ENCODE results near the gene GPN3. TPM values are rescaled to one million over a fixed set of nuclear protein-coding genes. Genes with fewer than 3 reads are reported as not detected.
"Not testable (repeated sequence)": the region's sequence is repeated elsewhere in the genome, so short reads cannot be mapped to it uniquely, and the experiment has no call there.

Gene GPN3
- total and polyA plus RNA-seq, 4 donors = 20.4 to 26.9 (median 24.1) TPM

DNA sequence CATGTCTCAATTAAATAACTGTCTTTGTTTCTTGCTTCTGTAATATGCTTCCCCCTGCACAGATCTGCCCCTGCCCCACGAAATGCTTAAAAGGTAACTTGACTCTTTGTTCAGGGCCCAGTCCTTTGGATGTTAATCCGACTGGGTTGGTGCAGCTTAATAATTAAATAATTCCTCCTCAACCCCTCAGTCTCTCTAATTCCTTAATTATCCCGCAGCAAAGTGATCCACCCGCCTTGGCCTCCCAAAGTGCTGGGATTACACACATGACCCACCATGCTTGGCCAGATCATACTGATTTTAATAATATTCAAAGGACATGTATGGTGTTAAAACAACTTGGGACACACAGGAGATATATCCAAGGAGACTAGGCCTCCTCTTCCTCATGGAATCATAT lies 46.4 kb downstream of the GPN3 start:
- ATAC-seq (ENCODE audit: insufficient read depth, low FRiP score) = no peak
- TF ChIP-seq, protein P1, sequence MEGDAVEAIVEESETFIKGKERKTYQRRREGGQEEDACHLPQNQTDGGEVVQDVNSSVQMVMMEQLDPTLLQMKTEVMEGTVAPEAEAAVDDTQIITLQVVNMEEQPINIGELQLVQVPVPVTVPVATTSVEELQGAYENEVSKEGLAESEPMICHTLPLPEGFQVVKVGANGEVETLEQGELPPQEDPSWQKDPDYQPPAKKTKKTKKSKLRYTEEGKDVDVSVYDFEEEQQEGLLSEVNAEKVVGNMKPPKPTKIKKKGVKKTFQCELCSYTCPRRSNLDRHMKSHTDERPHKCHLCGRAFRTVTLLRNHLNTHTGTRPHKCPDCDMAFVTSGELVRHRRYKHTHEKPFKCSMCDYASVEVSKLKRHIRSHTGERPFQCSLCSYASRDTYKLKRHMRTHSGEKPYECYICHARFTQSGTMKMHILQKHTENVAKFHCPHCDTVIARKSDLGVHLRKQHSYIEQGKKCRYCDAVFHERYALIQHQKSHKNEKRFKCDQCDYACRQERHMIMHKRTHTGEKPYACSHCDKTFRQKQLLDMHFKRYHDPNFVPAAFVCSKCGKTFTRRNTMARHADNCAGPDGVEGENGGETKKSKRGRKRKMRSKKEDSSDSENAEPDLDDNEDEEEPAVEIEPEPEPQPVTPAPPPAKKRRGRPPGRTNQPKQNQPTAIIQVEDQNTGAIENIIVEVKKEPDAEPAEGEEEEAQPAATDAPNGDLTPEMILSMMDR (IDR thresholded peaks at IDR 0.05; ENCODE audit: control extremely low read depth, extremely low read depth) = no peak
- 80 to 86% methylated on average over 4 of the region's 4 CpGs for WGBS, 2 donors

GRCh38 chr12:110421159-110421661 lies 46.8 kb downstream of the GPN3 start:
- Histone ChIP-seq H3K9me3 (ENCODE audit: control insufficient read depth in 4 of 4, insufficient read depth in 3 of 4, low read length in 3 of 4) (no peaks in the 10 kb centered on the region), H3K4me1 (ENCODE audit: control insufficient read depth in 5 of 5, insufficient read depth in 5 of 5, low read length in 5 of 5) (no peaks in the 10 kb centered on the region), H3K36me3 (ENCODE audit: control insufficient read depth in 4 of 4, insufficient read depth in 4 of 4, low read length in 4 of 4) (no peaks in the 10 kb centered on the region), H3K9ac (ENCODE audit: insufficient read depth in 1 of 2, low read length in 2 of 2) (no peak overlapping the region), H3K27ac (ENCODE audit: low read depth in 1 of 2, low read length in 1 of 2) (no peak overlapping the region), H3K27me3 (ENCODE audit: control insufficient read depth in 3 of 3, insufficient read depth in 3 of 3, low read length in 2 of 3) (no peaks in the 10 kb centered on the region), H3K4me3 (no peak overlapping the region)
- TF ChIP-seq, protein P1 (IDR thresholded peaks at IDR 0.05; ENCODE audit: control extremely low read depth, extremely low read depth) = no peak
- WGBS, 2 donors = 59 to 77% methylated on average over 3 of the region's 3 CpGs
- no peak for ATAC-seq (ENCODE audit: insufficient read depth, low FRiP score)
- DNase-seq = no peak

More for the DNA sequence above, 46.4 kb downstream of the GPN3 start:
- no peaks in the 10 kb centered on the region for H3K9me3 ChIP-seq (ENCODE audit: control insufficient read depth in 4 of 4, insufficient read depth in 3 of 4, low read length in 3 of 4)
- no peaks in the 10 kb centered on the region for H3K4me1 ChIP-seq (ENCODE audit: control insufficient read depth in 5 of 5, insufficient read depth in 5 of 5, low read length in 5 of 5)
- no peak for DNase-seq
- H3K4me3 ChIP-seq = no peak overlapping the region
- H3K9ac ChIP-seq (ENCODE audit: insufficient read depth in 1 of 2, low read length in 2 of 2) = no peak overlapping the region
- no peaks in the 10 kb centered on the region for H3K27me3 ChIP-seq (ENCODE audit: control insufficient read depth in 3 of 3, insufficient read depth in 3 of 3, low read length in 2 of 3)
- H3K36me3 ChIP-seq (ENCODE audit: control insufficient read depth in 4 of 4, insufficient read depth in 4 of 4, low read length in 4 of 4) = no peaks in the 10 kb centered on the region
- no peak overlapping the region for H3K27ac ChIP-seq (ENCODE audit: low read depth in 1 of 2, low read length in 1 of 2)

DNA sequence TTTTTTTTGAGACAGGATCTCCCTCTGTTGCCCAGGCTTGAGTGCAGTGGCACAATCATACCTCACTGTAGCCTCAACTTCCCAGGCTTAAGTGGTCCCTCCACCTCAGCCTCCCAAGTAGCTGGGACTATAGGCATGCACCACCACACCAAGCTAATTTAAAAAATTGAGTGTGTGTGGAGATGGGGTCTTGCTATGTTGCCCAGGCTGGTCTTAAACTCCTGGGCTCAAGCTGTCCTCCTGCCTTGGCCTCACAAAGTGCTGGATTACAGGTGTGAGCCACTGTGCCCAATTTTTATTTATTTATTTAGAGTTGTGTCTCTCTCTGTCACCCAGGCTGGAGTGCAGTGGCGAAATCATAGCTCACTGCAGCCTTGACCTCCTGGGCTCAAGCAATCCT lies 47.4 kb downstream of the GPN3 start:
- not testable (repeated sequence) for H3K4me1 ChIP-seq (ENCODE audit: control insufficient read depth in 5 of 5, insufficient read depth in 5 of 5, low read length in 5 of 5); H3K4me3 ChIP-seq; H3K9me3 ChIP-seq (ENCODE audit: control insufficient read depth in 4 of 4, insufficient read depth in 3 of 4, low read length in 3 of 4); H3K27ac ChIP-seq (ENCODE audit: low read depth in 1 of 2, low read length in 1 of 2); H3K9ac ChIP-seq (ENCODE audit: insufficient read depth in 1 of 2, low read length in 2 of 2); ATAC-seq (ENCODE audit: insufficient read depth, low FRiP score); H3K27me3 ChIP-seq (ENCODE audit: control insufficient read depth in 3 of 3, insufficient read depth in 3 of 3, low read length in 2 of 3); DNase-seq; H3K36me3 ChIP-seq (ENCODE audit: control insufficient read depth in 4 of 4, insufficient read depth in 4 of 4, low read length in 4 of 4)
- WGBS, 2 donors = 86 to 97% methylated on average over 1 of the region's 1 CpG

DNA sequence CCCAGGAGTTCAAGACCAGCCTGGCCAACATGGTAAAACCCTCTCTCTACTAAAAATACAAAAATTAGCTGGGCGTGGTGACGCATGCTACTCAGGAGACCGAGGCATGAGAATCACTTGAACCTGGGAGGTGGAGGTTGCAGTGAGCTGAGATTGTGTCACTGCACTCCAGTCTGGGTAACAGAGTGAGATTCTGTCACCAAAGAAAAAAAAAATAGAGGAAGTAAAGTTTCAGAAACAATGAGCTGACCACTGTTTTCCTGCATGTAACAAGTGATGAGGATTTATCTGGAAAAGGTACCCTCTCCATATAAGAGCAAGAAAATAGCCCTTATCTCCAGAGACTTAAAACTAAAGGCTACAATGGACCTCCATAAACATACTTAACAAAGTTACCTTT lies 50.9 kb downstream of the GPN3 start:
- not testable (repeated sequence) for DNase-seq; H3K36me3 ChIP-seq (ENCODE audit: control insufficient read depth in 4 of 4, insufficient read depth in 4 of 4, low read length in 4 of 4); H3K9ac ChIP-seq (ENCODE audit: insufficient read depth in 1 of 2, low read length in 2 of 2); H3K4me1 ChIP-seq (ENCODE audit: control insufficient read depth in 5 of 5, insufficient read depth in 5 of 5, low read length in 5 of 5); H3K4me3 ChIP-seq; ATAC-seq (ENCODE audit: insufficient read depth, low FRiP score); H3K27ac ChIP-seq (ENCODE audit: low read depth in 1 of 2, low read length in 1 of 2); H3K9me3 ChIP-seq (ENCODE audit: control insufficient read depth in 4 of 4, insufficient read depth in 3 of 4, low read length in 3 of 4); H3K27me3 ChIP-seq (ENCODE audit: control insufficient read depth in 3 of 3, insufficient read depth in 3 of 3, low read length in 2 of 3)
- WGBS, 2 donors = 49 to 54% methylated on average over 3 of the region's 3 CpGs

DNA sequence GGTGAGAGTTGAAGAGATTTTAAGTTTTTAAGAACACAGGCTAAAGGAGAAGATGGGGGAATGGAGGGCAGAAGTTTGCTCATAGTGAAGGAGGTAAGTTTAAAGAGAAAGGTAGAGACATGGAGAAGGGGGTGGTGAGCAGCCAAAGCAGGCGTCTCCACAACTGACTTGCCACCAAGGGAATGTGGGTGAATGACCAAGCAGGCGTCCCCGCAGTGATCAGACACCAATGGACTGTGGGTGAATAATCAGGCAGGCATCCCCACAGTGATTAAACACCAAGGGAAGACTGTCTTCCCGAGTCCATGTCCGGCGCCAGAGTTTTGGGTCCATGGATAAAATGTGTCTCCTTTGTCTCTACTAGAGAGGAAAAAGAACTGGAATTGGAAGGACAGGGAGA lies 58.0 kb downstream of the GPN3 start:
- H3K4me1 ChIP-seq (ENCODE audit: control insufficient read depth in 5 of 5, insufficient read depth in 5 of 5, low read length in 5 of 5); H3K27me3 ChIP-seq (ENCODE audit: control insufficient read depth in 3 of 3, insufficient read depth in 3 of 3, low read length in 2 of 3); ATAC-seq (ENCODE audit: insufficient read depth, low FRiP score); H3K9ac ChIP-seq (ENCODE audit: insufficient read depth in 1 of 2, low read length in 2 of 2); H3K9me3 ChIP-seq (ENCODE audit: control insufficient read depth in 4 of 4, insufficient read depth in 3 of 4, low read length in 3 of 4); DNase-seq; H3K27ac ChIP-seq (ENCODE audit: low read depth in 1 of 2, low read length in 1 of 2); H3K36me3 ChIP-seq (ENCODE audit: control insufficient read depth in 4 of 4, insufficient read depth in 4 of 4, low read length in 4 of 4); H3K4me3 ChIP-seq: not testable (repeated sequence)
- WGBS, 2 donors = 90 to 97% methylated on average over 6 of the region's 6 CpGs

DNA sequence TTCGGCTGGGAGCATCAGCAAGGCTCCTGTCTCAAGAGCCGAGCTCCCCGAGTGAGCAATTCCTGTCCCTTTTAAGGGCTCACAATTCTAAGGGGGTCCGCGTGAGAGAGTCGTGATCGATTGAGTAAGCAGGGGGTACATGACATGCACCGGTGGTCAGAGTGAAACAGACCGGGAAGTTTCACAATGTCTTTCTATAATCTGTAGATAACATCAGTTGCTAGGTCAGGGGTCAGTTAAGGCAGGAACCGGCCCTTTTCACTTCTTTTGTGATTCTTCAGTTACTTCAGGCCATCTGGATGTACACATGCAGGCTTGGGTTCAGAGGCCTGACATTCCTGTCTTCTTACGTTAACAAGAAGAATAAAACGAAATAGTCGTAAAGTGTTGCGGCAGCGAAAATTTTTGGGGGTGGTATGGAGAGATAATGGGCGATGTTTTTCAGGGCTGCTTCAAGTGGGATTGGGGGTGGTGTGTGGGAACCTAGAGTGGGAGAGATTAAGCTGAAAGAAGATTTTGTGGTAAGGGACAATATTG lies 62.9 kb downstream of the GPN3 start:
- 70 to 81% methylated on average over 16 of the region's 16 CpGs for WGBS, 2 donors

More for the DNA sequence above, 62.9 kb downstream of the GPN3 start:
- H3K4me3 ChIP-seq; H3K27ac ChIP-seq (ENCODE audit: low read depth in 1 of 2, low read length in 1 of 2); H3K9me3 ChIP-seq (ENCODE audit: control insufficient read depth in 4 of 4, insufficient read depth in 3 of 4, low read length in 3 of 4); H3K36me3 ChIP-seq (ENCODE audit: control insufficient read depth in 4 of 4, insufficient read depth in 4 of 4, low read length in 4 of 4); H3K27me3 ChIP-seq (ENCODE audit: control insufficient read depth in 3 of 3, insufficient read depth in 3 of 3, low read length in 2 of 3); H3K4me1 ChIP-seq (ENCODE audit: control insufficient read depth in 5 of 5, insufficient read depth in 5 of 5, low read length in 5 of 5); ATAC-seq (ENCODE audit: insufficient read depth, low FRiP score); H3K9ac ChIP-seq (ENCODE audit: insufficient read depth in 1 of 2, low read length in 2 of 2); DNase-seq: not testable (repeated sequence)

Data from lung (tissue), 12 donors.